Hepatocyte (in vitro differentiated cells): ENCODE data around the gene SH3TC2.

Experiments used
- EZH2 ChIP-seq: fragments of 200-600 bp; sonication (generic); IDR thresholded peaks from 2 replicates; pipeline ENCODE4 v1.6.1; 2016; ENCODE audit warnings: antibody characterized with exemption, mild to moderate bottlenecking, borderline replicate concordance
- EZH2phosphoT487 ChIP-seq: fragments of 200-600 bp; sonication (generic); IDR thresholded peaks from one replicate; pipeline ENCODE4 v1.6.1; 2018; ENCODE audit warnings: antibody characterized with exemption, mild to moderate bottlenecking, low read depth, moderate library complexity; ENCODE audit not compliant: unreplicated experiment, severe bottlenecking

- TF ChIP-seq EZH2 = no peak
- no peak for TF ChIP-seq EZH2phosphoT487
These were observed 61.7 kb downstream of the SH3TC2 start for GRCh38 chr5:149001162-149001561.
